Thyroid gland (tissue), 4 donors: ENCODE results near the gene ADAMTS1.

ENCODE experiments used
- POLR2A ChIP-seq, 2 donors: fragments of 450-650 bp; IDR thresholded peaks; one replicate each; pipeline ENCODE4 v1.6.1; 2017; ENCODE audit warnings: antibody characterized with exemption in 2 of 2, mild to moderate bottlenecking in 2 of 2, moderate library complexity in 1 of 2
- TF ChIP-seq, protein P1 (sequence below), 6 experiments: fragments of 200-600 bp in 3 of 6; fragments of 450-650 bp in 3 of 6; sonication (generic) in 3 of 6; IDR thresholded peaks; one replicate each; pipeline ENCODE4 v1.5.1; 2016 to 2019; ENCODE audit warnings: antibody characterized with exemption in 6 of 6, mild to moderate bottlenecking in 2 of 6, inconsistent platforms in 1 of 6, moderate library complexity in 1 of 6

DNA sequence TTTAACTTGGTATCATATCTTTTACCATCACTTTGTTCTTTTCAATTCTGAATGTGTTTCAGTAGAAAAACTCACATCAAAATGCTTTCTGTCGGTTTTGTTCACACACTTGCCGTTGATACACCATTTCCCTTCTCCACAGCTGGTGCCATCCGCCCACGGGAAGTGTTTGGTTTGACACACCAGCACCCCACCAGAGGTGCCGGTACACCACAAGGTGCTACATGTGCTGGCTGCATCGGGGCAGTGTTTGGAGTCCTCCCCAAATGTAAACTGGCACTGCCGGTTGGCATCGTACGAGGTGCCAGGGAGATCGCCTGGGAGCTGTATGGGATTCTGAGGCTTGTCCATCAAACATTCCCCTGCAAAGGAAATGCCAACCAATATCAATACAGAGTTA is 5.0 kb downstream of the ADAMTS1 start:
- TF ChIP-seq POLR2A (IDR thresholded peaks at IDR 0.05), result no peak
- TF ChIP-seq, protein P1, sequence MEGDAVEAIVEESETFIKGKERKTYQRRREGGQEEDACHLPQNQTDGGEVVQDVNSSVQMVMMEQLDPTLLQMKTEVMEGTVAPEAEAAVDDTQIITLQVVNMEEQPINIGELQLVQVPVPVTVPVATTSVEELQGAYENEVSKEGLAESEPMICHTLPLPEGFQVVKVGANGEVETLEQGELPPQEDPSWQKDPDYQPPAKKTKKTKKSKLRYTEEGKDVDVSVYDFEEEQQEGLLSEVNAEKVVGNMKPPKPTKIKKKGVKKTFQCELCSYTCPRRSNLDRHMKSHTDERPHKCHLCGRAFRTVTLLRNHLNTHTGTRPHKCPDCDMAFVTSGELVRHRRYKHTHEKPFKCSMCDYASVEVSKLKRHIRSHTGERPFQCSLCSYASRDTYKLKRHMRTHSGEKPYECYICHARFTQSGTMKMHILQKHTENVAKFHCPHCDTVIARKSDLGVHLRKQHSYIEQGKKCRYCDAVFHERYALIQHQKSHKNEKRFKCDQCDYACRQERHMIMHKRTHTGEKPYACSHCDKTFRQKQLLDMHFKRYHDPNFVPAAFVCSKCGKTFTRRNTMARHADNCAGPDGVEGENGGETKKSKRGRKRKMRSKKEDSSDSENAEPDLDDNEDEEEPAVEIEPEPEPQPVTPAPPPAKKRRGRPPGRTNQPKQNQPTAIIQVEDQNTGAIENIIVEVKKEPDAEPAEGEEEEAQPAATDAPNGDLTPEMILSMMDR (IDR thresholded peaks at IDR 0.05), result no peak
